Parathyroid adenoma (tissue), 2 donors: ENCODE measurements around the gene CRABP2.

Experiments used
- H2AFZ ChIP-seq: fragments of 300-600 bp; sonication (generic); one replicate; pipeline ENCODE4 v1.7.0; 2017; ENCODE audit warnings: antibody characterized with exemption, mild to moderate bottlenecking
- H3K27ac ChIP-seq: fragments of 300-600 bp; sonication (generic); one replicate; pipeline ENCODE4 v1.7.0; 2017
- H3K27me3 ChIP-seq: fragments of 300-600 bp; sonication (generic); one replicate; pipeline ENCODE4 v1.7.0; 2017; ENCODE audit warnings: low read length; ENCODE audit not compliant: control insufficient read depth, insufficient read depth
- H3K36me3 ChIP-seq: fragments of 300-600 bp; sonication (generic); one replicate; pipeline ENCODE4 v1.7.0; 2017; ENCODE audit warnings: low read length; ENCODE audit not compliant: control insufficient read depth, insufficient read depth
- H3K4me1 ChIP-seq: fragments of 300-600 bp; sonication (generic); one replicate; pipeline ENCODE4 v1.7.0; 2017; ENCODE audit warnings: control low read depth
- H3K4me2 ChIP-seq: fragments of 300-600 bp; sonication (generic); one replicate; pipeline ENCODE4 v1.7.0; 2017; ENCODE audit warnings: low read length
- H3K4me3 ChIP-seq: fragments of 300-600 bp; sonication (generic); one replicate; pipeline ENCODE4 v1.7.0; 2017; ENCODE audit warnings: low read depth, low read length
- H3K79me2 ChIP-seq: fragments of 300-600 bp; sonication (generic); one replicate; pipeline ENCODE4 v1.7.0; 2017; ENCODE audit warnings: control low read depth
- H3K9ac ChIP-seq: fragments of 300-600 bp; sonication (generic); one replicate; pipeline ENCODE4 v1.7.0; 2017; ENCODE audit warnings: mild to moderate bottlenecking
- H3K9me3 ChIP-seq: fragments of 300-600 bp; sonication (generic); one replicate; pipeline ENCODE4 v1.7.0; 2017; ENCODE audit warnings: low read length; ENCODE audit not compliant: control insufficient read depth
- TF ChIP-seq, protein P1 (sequence below): fragments of 300-600 bp; sonication (generic); IDR thresholded peaks from one replicate; pipeline ENCODE4 v1.7.0; 2017; ENCODE audit warnings: antibody characterized with exemption, mild to moderate bottlenecking
- donor health status: primary hyperparathyroidism.

The CRABP2 gene

DNA sequence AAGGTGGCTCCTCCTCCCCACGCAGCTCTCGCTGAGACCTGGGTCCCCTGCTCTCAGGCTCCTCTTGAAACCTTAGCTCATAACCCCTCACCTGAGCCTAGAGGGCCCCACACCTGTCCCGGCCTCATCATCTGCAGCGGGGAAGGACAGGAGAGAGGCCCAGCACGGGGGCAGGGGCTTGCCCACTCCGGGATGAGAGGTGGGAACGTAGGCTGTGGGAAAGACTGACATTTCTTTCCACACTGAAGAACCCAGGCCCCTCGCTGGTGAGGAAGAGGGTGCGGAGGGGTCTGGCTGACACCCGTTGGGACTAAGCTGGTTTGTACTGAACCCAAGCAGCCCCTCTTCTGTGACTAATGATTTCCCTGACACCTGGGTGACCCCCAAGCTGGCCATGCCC is 14.2 kb downstream of the CRABP2 start:
- peak overlapping the region; percentile 85 for H3K27ac ChIP-seq
- H3K9me3 ChIP-seq = no peaks in the 10 kb centered on the region
- H3K27me3 ChIP-seq = no peaks in the 10 kb centered on the region
- peak overlapping the region; percentile 68 for H2AFZ ChIP-seq
- TF ChIP-seq, protein P1, sequence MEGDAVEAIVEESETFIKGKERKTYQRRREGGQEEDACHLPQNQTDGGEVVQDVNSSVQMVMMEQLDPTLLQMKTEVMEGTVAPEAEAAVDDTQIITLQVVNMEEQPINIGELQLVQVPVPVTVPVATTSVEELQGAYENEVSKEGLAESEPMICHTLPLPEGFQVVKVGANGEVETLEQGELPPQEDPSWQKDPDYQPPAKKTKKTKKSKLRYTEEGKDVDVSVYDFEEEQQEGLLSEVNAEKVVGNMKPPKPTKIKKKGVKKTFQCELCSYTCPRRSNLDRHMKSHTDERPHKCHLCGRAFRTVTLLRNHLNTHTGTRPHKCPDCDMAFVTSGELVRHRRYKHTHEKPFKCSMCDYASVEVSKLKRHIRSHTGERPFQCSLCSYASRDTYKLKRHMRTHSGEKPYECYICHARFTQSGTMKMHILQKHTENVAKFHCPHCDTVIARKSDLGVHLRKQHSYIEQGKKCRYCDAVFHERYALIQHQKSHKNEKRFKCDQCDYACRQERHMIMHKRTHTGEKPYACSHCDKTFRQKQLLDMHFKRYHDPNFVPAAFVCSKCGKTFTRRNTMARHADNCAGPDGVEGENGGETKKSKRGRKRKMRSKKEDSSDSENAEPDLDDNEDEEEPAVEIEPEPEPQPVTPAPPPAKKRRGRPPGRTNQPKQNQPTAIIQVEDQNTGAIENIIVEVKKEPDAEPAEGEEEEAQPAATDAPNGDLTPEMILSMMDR = no peak
- no peak overlapping the region for H3K4me2 ChIP-seq
- H3K79me2 ChIP-seq = no peaks in the 10 kb centered on the region
- no peaks in the 10 kb centered on the region for H3K36me3 ChIP-seq
- H3K9ac ChIP-seq = no peak overlapping the region
- peaks cover 17% of the 10 kb centered on the region for H3K4me1 ChIP-seq
- H3K4me3 ChIP-seq = no peak overlapping the region

DNA sequence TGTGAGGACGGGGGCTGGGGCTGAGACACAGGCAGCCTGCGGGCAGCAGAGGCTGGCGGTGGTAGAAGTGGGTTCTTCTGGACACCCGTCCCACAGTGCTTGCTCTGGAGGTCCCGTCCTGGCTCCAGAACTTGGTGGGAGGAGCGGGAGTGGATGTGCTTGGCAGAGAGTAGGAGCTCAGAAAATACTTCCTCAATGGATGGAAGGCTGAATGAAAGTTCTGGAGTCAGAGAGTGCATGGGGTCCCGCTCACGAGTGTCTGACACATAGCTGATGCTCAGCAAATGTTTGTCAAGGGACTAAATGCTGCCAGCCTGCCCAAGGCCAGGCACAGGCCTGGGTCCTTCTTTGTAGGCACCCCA is 14.7 kb downstream of the CRABP2 start:
- Histone ChIP-seq H3K79me2 (no peaks in the 10 kb centered on the region), H3K27me3 (no peaks in the 10 kb centered on the region), H3K4me2 (no peak overlapping the region), H3K4me1 (peaks cover 17% of the 10 kb centered on the region), H3K4me3 (no peak overlapping the region), H2AFZ (no peak overlapping the region), H3K36me3 (no peaks in the 10 kb centered on the region), H3K27ac (no peak overlapping the region), H3K9ac (no peak overlapping the region), H3K9me3 (no peaks in the 10 kb centered on the region)
- TF ChIP-seq, protein P1 = no peak

DNA sequence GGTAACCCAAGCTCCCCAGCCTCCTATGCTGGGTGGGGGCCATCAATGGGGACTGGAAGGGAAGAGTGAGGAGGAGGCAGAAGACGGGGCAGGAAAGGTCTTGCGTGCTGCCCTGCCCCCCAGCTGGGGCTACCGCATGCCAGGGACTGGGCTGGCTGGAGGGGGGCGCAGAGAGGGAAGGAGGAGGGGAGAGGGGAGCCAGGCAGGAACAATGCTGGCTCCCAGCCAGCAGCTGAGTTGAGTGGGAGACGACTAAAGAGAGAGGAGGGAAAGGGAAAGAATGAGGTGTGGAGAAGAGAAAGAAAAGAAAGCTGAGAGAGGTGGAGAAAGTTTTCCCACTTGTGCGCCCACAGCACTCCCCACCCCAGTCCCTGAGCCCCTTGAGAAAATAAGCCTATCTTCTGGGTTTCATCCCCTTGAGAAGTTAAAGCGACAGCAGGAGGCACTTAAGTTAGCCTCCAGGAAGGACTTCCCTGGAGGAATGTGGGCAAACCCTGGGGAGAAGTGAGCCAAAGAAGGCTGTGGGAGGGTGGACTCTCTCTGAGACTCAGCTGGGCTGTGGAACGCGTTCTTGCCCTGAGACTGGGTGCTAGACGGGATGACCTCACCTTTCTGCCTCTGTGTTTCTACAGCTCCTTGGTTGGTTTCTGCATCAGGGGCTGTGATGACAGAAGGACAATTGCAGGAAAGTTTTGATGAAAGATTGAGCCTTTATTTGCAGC is 15.3 kb downstream of the CRABP2 start:
- Histone ChIP-seq H3K9me3 (no peaks in the 10 kb centered on the region), H3K4me1 (peaks cover 17% of the 10 kb centered on the region), H3K4me3 (peak overlapping the region; percentile 11), H3K9ac (no peak overlapping the region), H3K4me2 (peak overlapping the region; percentile 17), H3K79me2 (no peaks in the 10 kb centered on the region), H3K36me3 (no peaks in the 10 kb centered on the region), H3K27ac (no peak overlapping the region), H2AFZ (peak overlapping the region; percentile 83), H3K27me3 (no peaks in the 10 kb centered on the region)
- TF ChIP-seq, protein P1 = no peak

DNA sequence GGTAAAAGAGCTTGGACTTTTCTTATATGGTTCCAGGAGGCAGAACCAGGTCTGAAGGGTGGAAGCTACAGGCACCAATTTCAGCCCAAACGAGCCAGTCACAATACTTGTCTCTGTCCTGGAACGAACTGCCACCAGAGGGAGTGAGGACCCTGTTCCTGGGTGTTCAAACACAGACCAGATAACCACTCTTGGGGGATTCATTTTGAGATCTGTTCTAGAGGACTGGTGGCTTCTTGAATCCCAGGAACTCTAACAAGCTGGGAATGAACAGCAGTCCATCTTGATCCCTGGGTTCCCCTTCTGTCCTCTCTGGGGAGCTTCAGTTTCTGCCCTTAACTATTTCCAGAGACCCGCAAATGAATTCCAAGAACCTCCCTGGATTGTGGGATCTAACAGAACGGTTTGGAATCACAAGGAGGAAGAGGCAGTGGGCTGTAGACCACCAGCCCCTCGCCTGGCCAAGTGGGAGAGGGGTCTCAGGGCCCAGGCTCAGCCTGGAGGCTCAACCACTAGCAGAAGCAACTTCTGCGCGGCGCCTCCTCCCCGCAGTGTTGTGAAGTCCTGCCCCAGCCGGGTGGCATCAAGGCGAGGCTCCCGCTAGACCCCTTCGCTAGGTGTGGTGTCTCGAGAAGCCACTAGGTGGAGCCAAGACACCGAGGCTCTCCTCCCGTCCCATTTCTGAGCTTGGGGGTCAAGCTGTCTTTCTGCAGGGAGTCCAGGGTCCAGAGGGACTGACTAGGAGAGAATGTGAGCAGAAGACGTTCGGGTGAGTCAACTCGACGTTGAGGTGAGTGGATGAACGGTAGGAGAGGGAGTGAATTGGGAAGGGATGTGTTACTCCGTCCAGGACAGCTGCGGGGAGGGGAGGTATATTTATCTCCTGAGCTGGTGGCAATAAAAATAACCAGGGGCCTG is 16.1 kb downstream of the CRABP2 start:
- Histone ChIP-seq H3K27ac (no peak overlapping the region), H3K36me3 (no peaks in the 10 kb centered on the region), H3K27me3 (peaks cover 3% of the 10 kb centered on the region)

More for the DNA sequence above, 16.1 kb downstream of the CRABP2 start:
- H3K9ac ChIP-seq = peak overlapping the region; percentile 19
- H3K4me3 ChIP-seq = peak overlapping the region; percentile 11
- TF ChIP-seq, protein P1 = peak; percentile 77
- no peaks in the 10 kb centered on the region for H3K79me2 ChIP-seq
- peak overlapping the region; percentile 83 for H2AFZ ChIP-seq
- H3K9me3 ChIP-seq = no peaks in the 10 kb centered on the region
- peaks cover 17% of the 10 kb centered on the region for H3K4me1 ChIP-seq
- peak overlapping the region; percentile 17 for H3K4me2 ChIP-seq
